Right lobe of liver (tissue), 4 donors: ENCODE data around the gene EIF3B.

Source experiments
- CTCF ChIP-seq, 4 donors: fragments of 200-600 bp in 3 of 4; fragments of 450-650 bp in 1 of 4; IDR thresholded peaks; one replicate each; pipeline versions ENCODE4 v1.5.1 to v1.8.0; 2016 to 2022; ENCODE audit warnings: antibody characterized with exemption in 4 of 4, mild to moderate bottlenecking in 2 of 4
- POLR2A ChIP-seq: fragments of 450-650 bp; IDR thresholded peaks from one replicate; pipeline ENCODE4 v1.6.1; 2017; ENCODE audit warnings: antibody characterized with exemption, mild to moderate bottlenecking
- donor health status: DM: no; HTN: no; CAD: no.
- donor health status: DM: no; HTN: no; CAD: no.
- donor health status: DM: no; HTN: yes; CAD: no.

- no peak for TF ChIP-seq CTCF (IDR thresholded peaks at IDR 0.05)
- TF ChIP-seq POLR2A, result no peak
These were observed 2.5 kb downstream of the EIF3B start for GRCh38 chr7:2357165-2357564.
